Activated CD8-positive, alpha-beta T cell treated with anti-CD3 and anti-CD28 coated beads for 36 hours (primary cell): ENCODE results near the gene PI4KA. TPM values are rescaled to one million over a fixed set of nuclear protein-coding genes. Genes with fewer than 3 reads are reported as not detected.
"Not testable (repeated sequence)": the region's sequence is repeated elsewhere in the genome, so short reads cannot be mapped to it uniquely, and the experiment has no call there.

Experiments
- ATAC-seq: fragments of 200-7000 bp; cut with Tn5 transposase; one replicate; pipeline ENCODE4 v1.10.0; 2021; ENCODE audit warnings: mild to moderate bottlenecking, moderate library complexity
- CTCF ChIA-PET: fragments of 350-600 bp; sonication (Branson Sonifier 250); formaldehyde crosslinking; loops from one replicate; lab custom pipeline; 2021; ENCODE audit warnings: antibody characterized with exemption; lab: Charles Lee
- POLR2A ChIA-PET: fragments of 350-600 bp; sonication (Branson Sonifier 250); formaldehyde crosslinking; loops from one replicate; lab custom pipeline; 2021; ENCODE audit warnings: antibody characterized with exemption; lab: Charles Lee
- DNase-seq: peaks from one replicate; pipeline ENCODE4 v3.0.0-alpha.2; 2020
- H3K27ac Mint-ChIP-seq: one replicate; pipeline ENCODE4 v1.8.0; 2021; ENCODE audit warnings: mild to moderate bottlenecking, mixed read lengths
- H3K27me3 Mint-ChIP-seq: one replicate; pipeline ENCODE4 v1.8.0; 2021; ENCODE audit warnings: mixed read lengths
- H3K36me3 Mint-ChIP-seq: one replicate; pipeline ENCODE4 v1.8.0; 2021; ENCODE audit warnings: low read depth, mixed read lengths
- H3K4me1 Mint-ChIP-seq: one replicate; pipeline ENCODE4 v1.8.0; 2021; ENCODE audit warnings: low read depth, mixed read lengths
- H3K4me3 Mint-ChIP-seq: one replicate; pipeline ENCODE4 v1.8.0; 2021; ENCODE audit warnings: mild to moderate bottlenecking, moderate library complexity, mixed read lengths
- H3K9me3 Mint-ChIP-seq: one replicate; pipeline ENCODE4 v1.8.0; 2021; ENCODE audit warnings: mixed read lengths
- CTCF ChIP-seq: fragments of 200-600 bp; IDR thresholded peaks from one replicate; pipeline ENCODE4 v1.8.0; 2022; ENCODE audit warnings: antibody characterized with exemption, mild to moderate bottlenecking
- intact Hi-C: fragments of 100-400 bp; cut with micrococcal nuclease; formaldehyde crosslinking; loops from one replicate; pipeline ENCODE4 v1.10.0; 2022
- total RNA-seq, 2 experiments: library from RNA; stranded (reverse); gene quantifications; one replicate each; pipeline ENCODE4 v1.2.3, GENCODE V29; 2021

PI4KA gene
- total RNA-seq, 2 experiments from 2014 or later: 63.9 to 64.1 TPM

GRCh38 chr22:20738394-20739089 lies 120.1 kb downstream of the PI4KA start:
- Mint-ChIP-seq H3K27ac (no peak overlapping the region), H3K9me3 (no peaks in the 10 kb centered on the region), H3K4me3 (no peak overlapping the region), H3K36me3 (peaks cover 25% of the 10 kb centered on the region), H3K27me3 (no peaks in the 10 kb centered on the region), H3K4me1 (no peaks in the 10 kb centered on the region)
- CTCF ChIA-PET: no interaction called here
- intact Hi-C loops: no loop called here
- DNase-seq (no peak), ATAC-seq (no peak)
- POLR2A ChIA-PET: no interaction called here
- TF ChIP-seq CTCF: no peak

GRCh38 chr22:20736891-20737290 lies 121.7 kb downstream of the PI4KA start:
- DNase-seq, H3K27ac Mint-ChIP-seq, CTCF ChIA-PET, H3K4me3 Mint-ChIP-seq, intact Hi-C loops, ATAC-seq, POLR2A ChIA-PET, H3K9me3 Mint-ChIP-seq, H3K4me1 Mint-ChIP-seq, H3K27me3 Mint-ChIP-seq: not testable (repeated sequence)
- H3K36me3 Mint-ChIP-seq: peaks cover 22% of the 10 kb centered on the region

GRCh38 chr22:20735356-20736162 lies 123.1 kb downstream of the PI4KA start:
- H3K27ac Mint-ChIP-seq, DNase-seq, ATAC-seq, H3K9me3 Mint-ChIP-seq, H3K4me3 Mint-ChIP-seq, CTCF ChIA-PET, H3K27me3 Mint-ChIP-seq, intact Hi-C loops, H3K4me1 Mint-ChIP-seq, POLR2A ChIA-PET: not testable (repeated sequence)
- peaks cover 11% of the 10 kb centered on the region for H3K36me3 Mint-ChIP-seq

GRCh38 chr22:20732431-20732830 lies 126.2 kb downstream of the PI4KA start:
- H3K4me3 Mint-ChIP-seq, intact Hi-C loops, H3K27ac Mint-ChIP-seq, ATAC-seq, H3K36me3 Mint-ChIP-seq, H3K4me1 Mint-ChIP-seq, H3K27me3 Mint-ChIP-seq, POLR2A ChIA-PET, DNase-seq, H3K9me3 Mint-ChIP-seq: not testable (repeated sequence)
- CTCF ChIA-PET: interaction anchor here (1.0 kb wide), 1 partner anchor 9 kb away, joined by 3 read pairs; no protein-coding TSS in a partner anchor

- no peak for ATAC-seq
- CTCF ChIA-PET: no interaction called here
- Mint-ChIP-seq H3K9me3 (no peaks in the 10 kb centered on the region), H3K27ac (no peak overlapping the region), H3K4me3 (no peak overlapping the region), H3K27me3 (no peaks in the 10 kb centered on the region), H3K36me3 (peaks cover 9% of the 10 kb centered on the region), H3K4me1 (no peaks in the 10 kb centered on the region)
- POLR2A ChIA-PET: interaction anchor here (0.8 kb wide), 1 partner anchor 89 kb away, joined by 4 read pairs; no protein-coding TSS in a partner anchor
- no peak for DNase-seq
- TF ChIP-seq CTCF: no peak
- intact Hi-C loops: no loop called here
Measured at GRCh38 chr22:20729194-20729593, 129.4 kb downstream of the PI4KA start.

DNA sequence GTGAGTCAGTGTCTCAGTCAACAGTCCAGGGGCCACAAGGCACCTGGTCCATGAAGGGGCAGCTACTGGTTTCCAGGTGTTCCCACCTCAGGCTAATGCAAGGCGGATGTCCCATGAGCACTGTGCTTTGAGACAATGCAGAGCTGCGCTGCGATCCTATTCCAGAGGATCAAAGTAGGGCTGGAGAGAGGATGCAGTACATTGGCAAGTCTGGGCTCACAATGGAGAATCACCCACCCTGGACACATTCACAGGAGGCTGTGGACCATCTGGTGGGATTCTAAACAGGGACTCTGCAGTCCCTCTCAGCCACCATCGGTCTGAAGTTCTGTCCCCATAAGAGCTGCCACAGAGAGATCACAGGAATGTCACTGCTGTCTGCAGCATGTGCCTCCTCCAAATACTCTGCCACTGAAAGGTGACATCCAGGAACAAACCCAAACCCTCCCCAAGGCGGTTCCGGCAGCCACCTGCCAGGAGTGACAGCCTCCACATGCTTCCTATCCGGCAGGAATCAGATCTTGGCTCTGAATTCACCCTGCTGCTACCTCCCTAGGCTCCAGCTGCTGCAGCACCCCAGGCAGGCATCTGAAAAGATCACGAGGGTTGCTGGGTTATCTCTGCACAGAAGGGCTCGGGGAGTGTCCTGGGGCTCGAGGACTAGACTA lies 130.0 kb downstream of the PI4KA start:
- ChIA-PET CTCF (no interaction called here), POLR2A (interaction anchor here (0.8 kb wide), 1 partner anchor 89 kb away, joined by 4 read pairs; no protein-coding TSS in a partner anchor)
- Mint-ChIP-seq H3K4me1 (no peaks in the 10 kb centered on the region), H3K27ac (no peak overlapping the region), H3K27me3 (no peaks in the 10 kb centered on the region), H3K9me3 (no peaks in the 10 kb centered on the region), H3K36me3 (peaks cover 9% of the 10 kb centered on the region), H3K4me3 (no peak overlapping the region)
- intact Hi-C loops: no loop called here
- no peak for TF ChIP-seq CTCF
- no peak for DNase-seq
- ATAC-seq: no peak
